ENCODE data around the gene CRBN. TPM values are rescaled to one million over a fixed set of nuclear protein-coding genes. Genes with fewer than 3 reads are reported as not detected.

CRBN gene
- total RNA-seq, 4 donors from 2014 or later = 40.2 to 207 (median 74.5) TPM

- intact Hi-C loops (cut with DNase I; ENCODE audit: low total_unique reads) = no loop called here
Observed at GRCh38 chr3:3113042-3113709, 66.3 kb downstream of the CRBN start.

GRCh38 chr3:3110749-3111361 is 68.6 kb downstream of the CRBN start:
- Histone ChIP-seq H3K27ac (no peak overlapping the region), H3K36me3 (no peaks in the 10 kb centered on the region), H3K4me1 (no peaks in the 10 kb centered on the region), H3K27me3 (no peaks in the 10 kb centered on the region), H3K4me3 (no peak overlapping the region), H3K9me3 (no peaks in the 10 kb centered on the region)
- no peak for DNase-seq
- TF ChIP-seq POLR2A (IDR thresholded peaks at IDR 0.05) = no peak
- TF ChIP-seq CTCF (IDR thresholded peaks at IDR 0.05) = no peak
- intact Hi-C loops (cut with DNase I; ENCODE audit: low total_unique reads) = no loop called here

More at GRCh38 chr3:3113042-3113709, 66.3 kb downstream of the CRBN start:
- Histone ChIP-seq H3K4me1 (no peaks in the 10 kb centered on the region), H3K9me3 (no peaks in the 10 kb centered on the region), H3K4me3 (no peak overlapping the region), H3K27me3 (no peaks in the 10 kb centered on the region), H3K36me3 (no peaks in the 10 kb centered on the region), H3K27ac (no peak overlapping the region)
- TF ChIP-seq CTCF (IDR thresholded peaks at IDR 0.05) = no peak
- DNase-seq = no peak

GRCh38 chr3:3110299-3110630 is 69.2 kb downstream of the CRBN start, which contains the start of gene IL5RA:
Gene IL5RA, minus strand, starts transcription at chr3:3110374. Its CDS starts 5,390 bp downstream, at chr3:3104984.
- Histone ChIP-seq H3K4me1 (no peaks in the 10 kb centered on the region), H3K27me3 (no peaks in the 10 kb centered on the region), H3K36me3 (no peaks in the 10 kb centered on the region), H3K4me3 (no peak within 1 kb of the TSS), H3K9me3 (no peaks in the 10 kb centered on the region), H3K27ac (no peak within 1 kb of the TSS)
- no peak for DNase-seq
- intact Hi-C loops (cut with DNase I; ENCODE audit: low total_unique reads) = no loop called here
- no peak for TF ChIP-seq POLR2A (IDR thresholded peaks at IDR 0.05)
- no peak for TF ChIP-seq CTCF (IDR thresholded peaks at IDR 0.05)

- DNase-seq = no peak
- H3K9me3 ChIP-seq = no peaks in the 10 kb centered on the region
- no peaks in the 10 kb centered on the region for H3K27me3 ChIP-seq
- no peaks in the 10 kb centered on the region for H3K36me3 ChIP-seq
- TF ChIP-seq POLR2A (IDR thresholded peaks at IDR 0.05) (no peak), CTCF (IDR thresholded peaks at IDR 0.05) (no peak)
- no peak overlapping the region for H3K4me3 ChIP-seq
- H3K4me1 ChIP-seq = no peaks in the 10 kb centered on the region
- intact Hi-C loops (cut with DNase I; ENCODE audit: low total_unique reads) = no loop called here
- no peak overlapping the region for H3K27ac ChIP-seq
Observed at GRCh38 chr3:3109407-3110298, 69.8 kb downstream of the CRBN start.

- TF ChIP-seq CTCF (IDR thresholded peaks at IDR 0.05) (no peak), POLR2A (IDR thresholded peaks at IDR 0.05) (no peak)
- intact Hi-C loops (cut with DNase I; ENCODE audit: low total_unique reads) = no loop called here
- Histone ChIP-seq H3K9me3 (no peaks in the 10 kb centered on the region), H3K4me3 (no peak overlapping the region), H3K36me3 (no peaks in the 10 kb centered on the region), H3K27ac (no peak overlapping the region), H3K4me1 (no peaks in the 10 kb centered on the region), H3K27me3 (no peaks in the 10 kb centered on the region)
- no peak for DNase-seq
Observed at GRCh38 chr3:3107858-3108257, 71.6 kb downstream of the CRBN start.

Data from uterus (tissue), 4 donors.